ENCODE data around the gene TCEA2.

TCEA2 gene

GRCh38 chr20:64119681-64120341, 56.8 kb downstream of the TCEA2 start:
- DNase-seq (ENCODE audit: low read depth in 2 of 3, low spot score in 2 of 3) = no peak

DNA sequence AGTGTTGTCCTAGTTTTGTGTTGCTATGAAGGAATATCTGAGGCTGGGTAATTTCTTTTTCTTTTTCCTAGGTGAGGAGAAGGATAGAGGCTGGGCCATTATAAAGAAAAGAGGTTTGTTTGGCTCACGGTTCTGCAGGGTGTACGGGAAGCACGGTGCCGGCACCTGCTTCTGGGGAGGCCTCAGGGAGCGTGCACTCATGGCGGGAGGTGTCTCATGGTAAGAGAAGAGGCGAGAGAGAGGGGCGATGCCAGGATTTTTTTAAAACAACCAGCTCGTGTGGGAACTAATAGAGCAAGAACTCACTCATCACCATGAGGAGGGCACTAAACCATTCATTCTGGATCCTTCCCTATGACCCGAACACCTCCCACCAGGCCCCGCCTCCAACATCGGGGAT, 58.6 kb downstream of the TCEA2 start:
- DNase-seq (ENCODE audit: low read depth in 2 of 3, low spot score in 2 of 3) = no peak

Data from activated CD8-positive, alpha-beta memory T cell treated with anti-CD3 and anti-CD28 coated beads for 48 hours (primary cell).